ENCODE results near the gene IL15.

The IL15 gene

GRCh38 chr4:141657550-141658250 lies 21.3 kb downstream of the IL15 start:
- no peak for TF ChIP-seq CTCF (IDR thresholded peaks at IDR 0.05; ENCODE audit: insufficient read depth, missing control alignments)
- DNase-seq (ENCODE audit: insufficient read length, low spot score), result no peak
- no peak for FAIRE-seq

DNA sequence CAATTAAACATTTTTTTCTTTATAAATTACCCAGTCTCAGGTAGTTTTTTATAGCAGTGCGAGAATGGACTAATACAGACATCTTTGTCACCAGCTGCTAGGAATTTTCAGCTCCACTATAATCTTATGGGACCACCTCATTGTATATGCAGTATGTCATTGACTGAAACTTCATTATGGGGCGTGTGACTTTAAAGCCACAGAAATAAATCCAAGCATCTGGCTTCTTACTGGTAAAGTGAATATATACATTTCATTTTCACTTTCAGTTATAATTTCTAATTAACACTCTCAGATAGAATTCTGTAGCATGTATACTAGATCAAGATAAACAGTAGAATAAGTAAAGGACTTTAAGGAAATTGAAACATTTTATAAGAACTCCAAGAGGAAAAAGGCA lies 21.9 kb downstream of the IL15 start:
- FAIRE-seq (no peak), DNase-seq (ENCODE audit: insufficient read length, low spot score) (no peak)
- no peak for TF ChIP-seq CTCF (IDR thresholded peaks at IDR 0.05; ENCODE audit: insufficient read depth, missing control alignments)

DNA sequence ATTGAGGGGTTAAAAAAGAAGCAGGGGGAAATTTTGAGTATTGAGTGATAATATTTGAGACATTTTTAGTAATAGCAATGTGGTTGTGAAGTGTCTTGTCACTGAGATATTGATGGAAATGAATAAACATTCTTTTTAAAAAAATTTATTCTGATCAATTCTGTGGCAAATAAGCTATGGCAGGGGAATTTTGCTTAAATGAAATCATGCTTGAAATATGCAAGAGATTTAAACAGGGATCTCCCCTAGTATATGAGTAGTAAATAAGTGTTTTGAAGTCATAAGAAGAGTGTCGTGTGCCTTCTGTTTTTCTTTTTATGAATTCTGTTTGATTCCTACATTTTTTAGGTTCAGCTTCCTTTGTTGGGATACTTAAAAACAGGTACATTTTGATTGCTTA lies 23.2 kb downstream of the IL15 start:
- no peak for FAIRE-seq
- no peak for DNase-seq (ENCODE audit: insufficient read length, low spot score)
- TF ChIP-seq CTCF (IDR thresholded peaks at IDR 0.05; ENCODE audit: insufficient read depth, missing control alignments), result no peak

- no peak for TF ChIP-seq CTCF (IDR thresholded peaks at IDR 0.05; ENCODE audit: insufficient read depth, missing control alignments)
- DNase-seq (ENCODE audit: insufficient read length, low spot score), result no peak
- FAIRE-seq, result no peak
Observed at GRCh38 chr4:141660880-141661279, 24.5 kb downstream of the IL15 start.

DNA sequence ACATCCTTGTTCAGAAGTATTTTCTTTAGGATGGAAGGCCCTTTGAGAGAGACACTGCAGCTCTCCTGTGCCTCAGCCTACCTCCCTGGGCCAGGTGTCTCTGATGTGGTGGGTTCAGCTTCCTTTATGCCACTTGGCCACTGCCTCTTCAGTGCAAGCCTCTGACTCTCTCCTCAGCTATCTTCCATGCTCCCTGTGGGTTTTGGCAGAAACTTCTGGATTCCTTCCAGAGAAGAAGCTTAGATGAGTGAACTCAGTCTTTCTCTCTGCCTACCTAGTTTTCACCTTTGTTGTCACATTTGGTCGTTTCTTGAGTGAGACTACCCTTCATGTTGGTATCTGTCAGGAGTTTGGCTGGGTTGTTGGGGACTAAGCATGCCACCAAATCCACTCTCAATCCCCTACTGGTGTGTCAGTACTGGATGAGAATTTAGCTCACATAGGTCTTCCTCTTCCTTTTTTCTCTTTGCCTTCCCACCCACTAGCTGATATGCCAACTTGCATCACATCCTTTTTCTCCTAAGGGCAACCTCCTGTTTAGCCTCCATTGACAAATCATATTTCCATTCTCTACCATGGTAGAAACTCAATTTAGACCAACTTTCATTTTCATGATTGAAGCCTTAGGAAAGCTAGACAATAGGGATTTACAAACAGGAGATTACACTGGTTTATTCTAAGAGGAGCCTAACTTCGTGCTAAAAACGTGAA lies 32.0 kb downstream of the IL15 start:
- TF ChIP-seq CTCF (IDR thresholded peaks at IDR 0.05; ENCODE audit: insufficient read depth, missing control alignments), result no peak
- FAIRE-seq, result no peak
- DNase-seq (ENCODE audit: insufficient read length, low spot score), result no peak

- TF ChIP-seq CTCF (IDR thresholded peaks at IDR 0.05; ENCODE audit: insufficient read depth, missing control alignments), result no peak
- FAIRE-seq (no peak), DNase-seq (ENCODE audit: insufficient read length, low spot score) (no peak)
Observed at GRCh38 chr4:141669501-141669900, 33.1 kb downstream of the IL15 start.

GRCh38 chr4:141675384-141675783 lies 39.0 kb downstream of the IL15 start:
- TF ChIP-seq CTCF (IDR thresholded peaks at IDR 0.05; ENCODE audit: insufficient read depth, missing control alignments), result no peak
- FAIRE-seq, result no peak
- DNase-seq (ENCODE audit: insufficient read length, low spot score), result no peak
